OCI-M2 (cell line): ENCODE measurements around the gene WFIKKN1.

Experiments used
- DNase-seq: peaks from one replicate; lab custom pipeline; 2025; ENCODE audit not compliant: unreplicated experiment; lab: John Stamatoyannopoulos, UW

WFIKKN1 gene

GRCh38 chr16:672371-672770 is 41.6 kb downstream of the WFIKKN1 start:
- no peak for DNase-seq

- DNase-seq = no peak
Measured at GRCh38 chr16:672851-673250, 42.1 kb downstream of the WFIKKN1 start.

GRCh38 chr16:673399-673991 is 42.7 kb downstream of the WFIKKN1 start:
- no peak for DNase-seq

GRCh38 chr16:674214-674881 is 43.6 kb downstream of the WFIKKN1 start:
- DNase-seq = no peak

GRCh38 chr16:674968-675883 is 44.4 kb downstream of the WFIKKN1 start, which contains the start of gene RHBDL1:
RHBDL1 (plus strand) TSS chr16:675671; CDS start chr16:675791, 120 bp downstream.
- DNase-seq = no peak

GRCh38 chr16:675884-676564 is 45.2 kb downstream of the WFIKKN1 start:
- no peak for DNase-seq

GRCh38 chr16:676565-676902 is 45.7 kb downstream of the WFIKKN1 start:
- no peak for DNase-seq

- DNase-seq = no peak
Measured at GRCh38 chr16:676913-677312, 46.1 kb downstream of the WFIKKN1 start.

GRCh38 chr16:677316-678190 is 46.8 kb downstream of the WFIKKN1 start:
- DNase-seq = no peak

GRCh38 chr16:678209-678857 is 47.5 kb downstream of the WFIKKN1 start:
- DNase-seq = no peak

- DNase-seq = peak; percentile 10
Measured at GRCh38 chr16:678858-679813, 48.4 kb downstream of the WFIKKN1 start.

GRCh38 chr16:679814-680624 is 49.2 kb downstream of the WFIKKN1 start, which contains the start of gene STUB1:
STUB1 (plus strand) TSS chr16:680410; CDS start chr16:680526, 116 bp downstream.
- DNase-seq = peak; percentile 25

- no peak for DNase-seq
Measured at GRCh38 chr16:680625-680945, 49.8 kb downstream of the WFIKKN1 start.

- DNase-seq = no peak
Measured at GRCh38 chr16:680967-681745, 50.4 kb downstream of the WFIKKN1 start.

- no peak for DNase-seq
Measured at GRCh38 chr16:681746-682427, 51.1 kb downstream of the WFIKKN1 start.
